Stimulated activated CD4-positive, alpha-beta T cell treated with anti-CD3 and anti-CD28 coated beads, TNF-alpha, amount 100 ng/mL, for 4 hours (primary cell): ENCODE measurements around the gene GREB1L.

Experiments
- DNase-seq, 3 experiments: peaks; one replicate each; pipeline ENCODE4 v3.0.0-alpha.2; 2020; ENCODE audit warnings: low read depth in 3 of 3

The GREB1L gene

GRCh38 chr18:21559195-21559594 lies 317.2 kb downstream of the GREB1L start:
- no peak for DNase-seq

GRCh38 chr18:21571772-21572171 lies 329.7 kb downstream of the GREB1L start:
- DNase-seq, result no peak
